Measurements from ENCODE around the gene C11orf97. TPM values are rescaled to one million over a fixed set of nuclear protein-coding genes. Genes with fewer than 3 reads are reported as not detected.

Gene C11orf97
- polyA plus RNA-seq, 3 donors = 0.24 to 0.29 TPM; not detected in 1

Other genes with a start within 250 kb of the C11orf97 start
- not detected for gene IZUMO1R, start 207.9 kb upstream of the C11orf97 start, polyA plus RNA-seq (ENCODE audit: insufficient read length in 3 of 3)
- under 1 TPM; 0.38 to 0.70 (median 0.58) TPM for gene GPR83, start 111.0 kb upstream of the C11orf97 start, polyA plus RNA-seq (ENCODE audit: insufficient read length in 3 of 3)
- gene MRE11, start 18.6 kb upstream of the C11orf97 start, polyA plus RNA-seq (ENCODE audit: insufficient read length in 3 of 3) = 10 to 100 TPM; 26.8 to 32.6 (median 28.3) TPM
- 10 to 100 TPM; 22.8 to 29.7 (median 24.0) TPM for gene ANKRD49, start 18.5 kb upstream of the C11orf97 start, polyA plus RNA-seq (ENCODE audit: insufficient read length in 3 of 3)
- gene FUT4, start 31.5 kb downstream of the C11orf97 start, polyA plus RNA-seq (ENCODE audit: insufficient read length in 3 of 3) = 1 to 10 TPM; 5.3 to 5.9 (median 5.3) TPM
- 1 to 10 TPM; 2.5 to 4.4 (median 3.8) TPM for gene PIWIL4, start 54.9 kb downstream of the C11orf97 start, polyA plus RNA-seq (ENCODE audit: insufficient read length in 3 of 3)

Measured in renal cortex interstitium (tissue), 3 donors.